Mucosa of descending colon (tissue), 3 donors: ENCODE results near the gene PPP2R3B. TPM values are rescaled to one million over a fixed set of nuclear protein-coding genes. Genes with fewer than 3 reads are reported as not detected.
A peak's percentile ranks its signal among the peaks of the same experiment; 100 is the strongest.
"Not testable (repeated sequence)": the region's sequence is repeated elsewhere in the genome, so short reads cannot be mapped to it uniquely, and the experiment has no call there.

ENCODE experiments used
- ATAC-seq: fragments of 200-7000 bp; cut with Tn5 transposase; one replicate; pipeline ENCODE4 v1.9.1; 2020; ENCODE audit warnings: mild to moderate bottlenecking, moderate library complexity
- DNase-seq, 3 donors: peaks; one replicate each; pipeline ENCODE4 v3.0.0-alpha.2; 2020
- H3K36me3 ChIP-seq: fragments of 200-600 bp; one replicate; pipeline ENCODE4 v1.8.0; 2021; ENCODE audit warnings: low read depth, mild to moderate bottlenecking
- H3K4me1 ChIP-seq: fragments of 200-600 bp; one replicate; pipeline ENCODE4 v1.8.0; 2021; ENCODE audit warnings: low read depth, mild to moderate bottlenecking
- H3K4me3 ChIP-seq: fragments of 200-600 bp; one replicate; pipeline ENCODE4 v1.8.0; 2021; ENCODE audit warnings: mild to moderate bottlenecking
- H3K9me3 ChIP-seq: fragments of 200-600 bp; one replicate; pipeline ENCODE4 v1.8.0; 2021; ENCODE audit warnings: mild to moderate bottlenecking
- CTCF ChIP-seq: fragments of 200-600 bp; IDR thresholded peaks from one replicate; pipeline ENCODE4 v1.8.0; 2022; ENCODE audit warnings: antibody characterized with exemption, mild to moderate bottlenecking
- intact Hi-C, 2 donors: fragments of 100-400 bp; cut with DNase I in 1 of 2; cut with micrococcal nuclease in 1 of 2; formaldehyde crosslinking; loops; one replicate each; pipeline versions ENCODE4 v1.11.0 to v1.11.1; 2022; cut with DNase I, micrococcal nuclease
- total RNA-seq, 3 donors: library from RNA; stranded (reverse); fragmentation: NEBNext Ultra II Directional in 2 of 3; extraction: Animal tissue kit (Norgen Biotek cat#: 25700) in 2 of 3; gene quantifications; one replicate each; pipeline versions ENCODE4 v1.2.1 to v1.2.4, GENCODE V29; 2021 to 2023
- donor health status: DM: no; HTN: no; CAD: no; lungs with moderate emphysema.
- donor health status: DM: no; HTN: no; CAD: no.
- donor health status: DM: no; HTN: yes; CAD: no.

Gene PPP2R3B
- total RNA-seq, 3 donors from 2014 or later: 9.2 to 11.6 (median 11.2) TPM

GRCh38 chrX:378443-378842 is 8.3 kb downstream of the PPP2R3B start:
- intact Hi-C loops: no loop called here
- no peaks in the 10 kb centered on the region for H3K36me3 ChIP-seq
- peak in 1 of 3 donors; percentile 1 for DNase-seq
- TF ChIP-seq CTCF: no peak
- peaks cover 4% of the 10 kb centered on the region for H3K4me1 ChIP-seq
- no peaks in the 10 kb centered on the region for H3K9me3 ChIP-seq
- H3K4me3 ChIP-seq: no peak overlapping the region
- ATAC-seq: no peak

GRCh38 chrX:376206-376605 is 10.5 kb downstream of the PPP2R3B start:
- ATAC-seq, intact Hi-C loops, H3K4me1 ChIP-seq, H3K4me3 ChIP-seq, H3K9me3 ChIP-seq, H3K36me3 ChIP-seq, DNase-seq: not testable (repeated sequence)

GRCh38 chrX:375181-376036 is 11.3 kb downstream of the PPP2R3B start:
- Histone ChIP-seq H3K4me1 (peaks cover 4% of the 10 kb centered on the region), H3K4me3 (no peak overlapping the region), H3K36me3 (no peaks in the 10 kb centered on the region), H3K9me3 (no peaks in the 10 kb centered on the region)
- ATAC-seq (peak; percentile 61), DNase-seq (no peak)
- intact Hi-C loops: no loop called here
- TF ChIP-seq CTCF: no peak

GRCh38 chrX:374596-374995 is 12.1 kb downstream of the PPP2R3B start:
- ATAC-seq (no peak), DNase-seq (no peak)
- Histone ChIP-seq H3K4me3 (no peak overlapping the region), H3K4me1 (peaks cover 4% of the 10 kb centered on the region), H3K9me3 (no peaks in the 10 kb centered on the region), H3K36me3 (no peaks in the 10 kb centered on the region)
- intact Hi-C loops: no loop called here
- no peak for TF ChIP-seq CTCF

- peaks cover 4% of the 10 kb centered on the region for H3K4me1 ChIP-seq
- no peak overlapping the region for H3K4me3 ChIP-seq
- no peak for DNase-seq
- ATAC-seq: peak; percentile 54
- H3K36me3 ChIP-seq: no peaks in the 10 kb centered on the region
- H3K9me3 ChIP-seq: no peaks in the 10 kb centered on the region
- intact Hi-C loops: no loop called here
- TF ChIP-seq CTCF: no peak
Measured at GRCh38 chrX:373641-374471, 12.9 kb downstream of the PPP2R3B start.
